Nephron (organoid): ENCODE results near the gene ASCL5.
A peak's percentile ranks its signal among the peaks of the same experiment; 100 is the strongest.

Experiments used
- H3K27ac Mint-ChIP-seq, 3 experiments: 2 replicates each; pipeline ENCODE4 v1.8.0; 2020; ENCODE audit warnings: mixed read lengths in 3 of 3, mild to moderate bottlenecking in 2 of 3, moderate library complexity in 1 of 3
- H3K27me3 Mint-ChIP-seq: 2 replicates; pipeline ENCODE4 v1.8.0; 2021; ENCODE audit warnings: low read depth, mild to moderate bottlenecking, moderate library complexity, mixed read lengths
- H3K36me3 Mint-ChIP-seq: 2 replicates; pipeline ENCODE4 v1.8.0; 2020; ENCODE audit warnings: low read depth, mixed read lengths
- H3K4me1 Mint-ChIP-seq: 2 replicates; pipeline ENCODE4 v1.8.0; 2020; ENCODE audit warnings: mixed read lengths
- H3K4me3 Mint-ChIP-seq, 3 experiments: 2 replicates each; pipeline ENCODE4 v1.8.0; 2020; ENCODE audit warnings: mild to moderate bottlenecking in 3 of 3, mixed read lengths in 3 of 3, moderate library complexity in 2 of 3
- H3K9me3 Mint-ChIP-seq: 2 replicates; pipeline ENCODE4 v1.8.0; 2020; ENCODE audit warnings: mixed read lengths
- CTCF ChIP-seq, 3 experiments: fragments of 200-600 bp; sonication (generic); IDR thresholded peaks; one replicate each; pipeline ENCODE4 v1.5.0; 2021; ENCODE audit warnings: antibody characterized with exemption in 3 of 3; ENCODE audit not compliant: unreplicated experiment in 3 of 3

ASCL5 gene

GRCh38 chr1:201112926-201113325, 14.1 kb downstream of the ASCL5 start:
- H3K9me3 Mint-ChIP-seq: no peaks in the 10 kb centered on the region
- peaks cover 48% of the 10 kb centered on the region for H3K27me3 Mint-ChIP-seq
- no peak for TF ChIP-seq CTCF (IDR thresholded peaks at IDR 0.05; ENCODE audit: unreplicated experiment in 3 of 3)
- no peaks in the 10 kb centered on the region for H3K36me3 Mint-ChIP-seq
- peak overlapping the region in 1 of 3 experiments; percentile 39 for H3K27ac Mint-ChIP-seq
- H3K4me3 Mint-ChIP-seq: peak overlapping the region; percentile 45 to 84 (median 70)
- peaks cover 27% of the 10 kb centered on the region for H3K4me1 Mint-ChIP-seq

- no peaks in the 10 kb centered on the region for H3K9me3 Mint-ChIP-seq
- peak within 1 kb of the TSS; percentile 45 to 84 (median 70) for H3K4me3 Mint-ChIP-seq
- no peaks in the 10 kb centered on the region for H3K36me3 Mint-ChIP-seq
- TF ChIP-seq CTCF (IDR thresholded peaks at IDR 0.05; ENCODE audit: unreplicated experiment in 3 of 3): no peak
- H3K27me3 Mint-ChIP-seq: peaks cover 43% of the 10 kb centered on the region
- H3K27ac Mint-ChIP-seq: peak within 1 kb of the TSS in 2 of 3 experiments; percentile 20 to 39
- H3K4me1 Mint-ChIP-seq: peaks cover 31% of the 10 kb centered on the region
Observed at GRCh38 chr1:201112173-201112731, 14.7 kb downstream of the ASCL5 start, which contains the start of gene CACNA1S. Gene CACNA1S (minus strand): TSS chr1:201112426. CDS start chr1:201112339, 87 bp downstream.

GRCh38 chr1:201111672-201112071, 15.3 kb downstream of the ASCL5 start:
- H3K27me3 Mint-ChIP-seq: peaks cover 38% of the 10 kb centered on the region
- H3K4me1 Mint-ChIP-seq: peaks cover 31% of the 10 kb centered on the region
- no peak for TF ChIP-seq CTCF (IDR thresholded peaks at IDR 0.05; ENCODE audit: unreplicated experiment in 3 of 3)
- H3K9me3 Mint-ChIP-seq: no peaks in the 10 kb centered on the region
- peak overlapping the region in 1 of 3 experiments; percentile 20 for H3K27ac Mint-ChIP-seq
- no peaks in the 10 kb centered on the region for H3K36me3 Mint-ChIP-seq
- H3K4me3 Mint-ChIP-seq: peak overlapping the region; percentile 8 to 84 (median 70)

GRCh38 chr1:201111156-201111555, 15.8 kb downstream of the ASCL5 start:
- TF ChIP-seq CTCF (IDR thresholded peaks at IDR 0.05; ENCODE audit: unreplicated experiment in 3 of 3): no peak

GRCh38 chr1:201110616-201111015, 16.4 kb downstream of the ASCL5 start:
- Mint-ChIP-seq H3K4me1 (peaks cover 38% of the 10 kb centered on the region), H3K27ac (peak overlapping the region in 2 of 3 experiments; percentile 0 to 20), H3K9me3 (no peaks in the 10 kb centered on the region), H3K4me3 (peak overlapping the region in 2 of 3 experiments; percentile 70 to 84), H3K36me3 (no peaks in the 10 kb centered on the region), H3K27me3 (peaks cover 27% of the 10 kb centered on the region)
- no peak for TF ChIP-seq CTCF (IDR thresholded peaks at IDR 0.05; ENCODE audit: unreplicated experiment in 3 of 3)

More at GRCh38 chr1:201111156-201111555, 15.8 kb downstream of the ASCL5 start:
- H3K27ac Mint-ChIP-seq: peak overlapping the region in 2 of 3 experiments; percentile 0 to 20
- peak overlapping the region; percentile 25 to 84 (median 70) for H3K4me3 Mint-ChIP-seq
- peaks cover 36% of the 10 kb centered on the region for H3K4me1 Mint-ChIP-seq
- H3K27me3 Mint-ChIP-seq: peaks cover 32% of the 10 kb centered on the region
- H3K9me3 Mint-ChIP-seq: no peaks in the 10 kb centered on the region
- H3K36me3 Mint-ChIP-seq: no peaks in the 10 kb centered on the region

GRCh38 chr1:201110138-201110537, 16.8 kb downstream of the ASCL5 start:
- H3K36me3 Mint-ChIP-seq: no peaks in the 10 kb centered on the region
- H3K27ac Mint-ChIP-seq: no peak overlapping the region
- H3K27me3 Mint-ChIP-seq: peaks cover 23% of the 10 kb centered on the region
- TF ChIP-seq CTCF (IDR thresholded peaks at IDR 0.05; ENCODE audit: unreplicated experiment in 3 of 3): no peak
- H3K4me1 Mint-ChIP-seq: peaks cover 38% of the 10 kb centered on the region
- H3K9me3 Mint-ChIP-seq: no peaks in the 10 kb centered on the region
- peak overlapping the region in 2 of 3 experiments; percentile 70 to 84 for H3K4me3 Mint-ChIP-seq
